ENCODE results near the gene USP22.
A peak's percentile ranks its signal among the peaks of the same experiment; 100 is the strongest.
"Not testable (repeated sequence)": the region's sequence is repeated elsewhere in the genome, so short reads cannot be mapped to it uniquely, and the experiment has no call there.

USP22 gene

GRCh38 chr17:21042458-21043295 is at the start of gene USP22:
Gene USP22 (minus strand): TSS chr17:21043011. CDS start chr17:21042835, 176 bp downstream.
- DNase-seq (ENCODE audit: insufficient read length, low spot score) (peak; percentile 96), FAIRE-seq (no peak)

- DNase-seq (ENCODE audit: insufficient read length, low spot score) (no peak), FAIRE-seq (peak; percentile 42)
Observed at GRCh38 chr17:21090902-21091618, 48.2 kb upstream of the USP22 start.

GRCh38 chr17:21089933-21090901 is 47.4 kb upstream of the USP22 start:
- peak; percentile 63 for FAIRE-seq
- no peak for DNase-seq (ENCODE audit: insufficient read length, low spot score)

GRCh38 chr17:21089145-21089544 is 46.3 kb upstream of the USP22 start:
- FAIRE-seq (peak; percentile 57), DNase-seq (ENCODE audit: insufficient read length, low spot score) (no peak)

DNA sequence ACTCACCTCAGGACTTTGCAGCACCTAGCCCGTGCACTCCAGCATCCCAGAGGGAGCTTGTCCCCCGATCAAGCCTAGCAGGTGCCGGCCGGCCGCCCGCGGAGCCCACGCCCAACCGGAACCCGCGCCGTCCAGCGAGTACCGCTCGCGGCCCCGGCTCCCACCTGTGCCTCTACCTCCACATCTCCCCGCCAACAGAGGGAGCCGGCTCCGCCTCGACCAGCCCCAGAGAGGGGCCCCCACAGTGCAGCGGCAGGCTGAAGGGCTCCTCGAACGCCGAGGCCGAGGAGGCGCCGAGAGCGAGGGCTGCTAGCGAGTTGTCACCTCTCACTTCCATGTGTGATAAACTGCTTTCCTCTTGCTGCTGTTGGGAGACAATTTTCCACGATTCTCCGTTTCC is 42.9 kb upstream of the USP22 start:
- DNase-seq (ENCODE audit: insufficient read length, low spot score): no peak
- no peak for FAIRE-seq

DNA sequence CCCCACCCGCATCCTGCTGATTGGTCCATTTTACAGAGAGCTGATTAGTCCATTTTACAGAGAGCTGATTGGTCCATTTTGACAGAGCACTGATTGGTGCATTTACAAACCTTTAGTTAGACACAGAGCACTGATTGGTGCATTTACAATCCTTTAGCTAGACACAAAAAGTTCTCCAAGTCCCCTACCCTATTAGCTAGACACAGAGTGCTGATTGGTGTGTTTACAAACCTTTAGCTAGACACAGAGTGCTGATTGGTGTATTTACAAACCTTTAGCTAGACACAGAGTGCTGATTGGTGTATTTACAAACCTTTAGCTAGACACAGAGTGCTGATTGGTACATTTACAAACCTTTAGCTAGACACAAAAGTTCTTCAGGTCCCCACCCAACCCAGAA is 42.5 kb upstream of the USP22 start:
- not testable (repeated sequence) for DNase-seq (ENCODE audit: insufficient read length, low spot score); FAIRE-seq

DNA sequence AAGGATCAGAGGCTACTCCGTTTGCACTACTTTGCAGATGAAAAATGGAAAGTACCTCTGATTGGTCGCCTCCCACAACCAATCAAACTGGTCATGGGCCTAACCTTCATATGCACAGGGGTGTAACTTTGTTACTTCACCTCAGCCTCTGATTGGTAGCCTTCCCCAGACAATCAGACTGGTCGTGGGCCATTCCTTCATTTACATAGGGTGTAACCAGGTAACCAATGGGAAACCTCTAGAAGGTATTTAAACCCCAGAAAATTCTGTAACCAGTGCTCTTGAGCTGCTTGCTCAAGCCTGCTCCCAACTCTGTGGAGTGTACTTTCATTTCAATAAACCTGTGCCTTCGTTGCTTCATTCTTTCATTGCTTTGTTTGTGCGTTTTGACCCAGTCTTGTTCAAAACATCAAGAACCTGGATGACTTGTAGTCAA is 39.2 kb upstream of the USP22 start:
- DNase-seq (ENCODE audit: insufficient read length, low spot score): no peak
- peak; percentile 77 for FAIRE-seq

GRCh38 chr17:21079196-21079595 is 36.4 kb upstream of the USP22 start:
- FAIRE-seq (no peak), DNase-seq (ENCODE audit: insufficient read length, low spot score) (no peak)

DNA sequence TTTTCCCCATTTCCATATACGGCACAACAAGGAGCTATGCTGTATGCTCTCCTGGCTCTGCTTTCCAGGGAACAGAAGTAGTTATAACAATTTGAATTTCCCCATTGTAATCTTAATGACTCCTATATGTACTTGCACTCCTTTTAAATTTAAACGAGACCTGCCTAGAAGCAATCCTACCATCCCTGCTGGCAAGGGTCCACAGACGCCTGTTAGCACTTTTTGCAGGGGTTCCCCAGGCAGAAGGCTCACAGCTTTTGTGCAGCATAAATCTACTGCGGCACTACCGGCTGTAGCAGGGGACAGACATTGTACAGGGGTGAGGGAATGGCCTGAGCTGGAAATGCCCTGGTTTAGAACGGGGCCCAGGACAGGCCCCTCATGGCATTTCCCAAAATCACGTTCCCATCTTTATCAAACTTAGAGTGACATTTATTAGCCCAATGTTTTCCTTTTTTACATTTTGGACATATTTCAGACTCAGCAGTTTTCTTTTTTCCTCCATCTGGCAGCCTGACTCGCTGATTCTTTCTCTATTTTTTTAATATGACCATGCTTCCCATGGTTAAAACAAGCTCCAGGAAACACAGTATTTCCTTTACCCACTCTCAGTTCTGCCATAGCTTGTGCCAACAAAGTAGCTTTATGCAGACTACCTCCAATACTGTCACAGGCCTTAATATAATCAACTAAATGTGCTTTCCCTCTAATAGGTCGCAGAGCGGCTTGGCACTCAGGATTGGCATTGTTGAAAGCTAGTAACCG is 35.4 kb upstream of the USP22 start:
- FAIRE-seq (no peak), DNase-seq (ENCODE audit: insufficient read length, low spot score) (no peak)

DNA sequence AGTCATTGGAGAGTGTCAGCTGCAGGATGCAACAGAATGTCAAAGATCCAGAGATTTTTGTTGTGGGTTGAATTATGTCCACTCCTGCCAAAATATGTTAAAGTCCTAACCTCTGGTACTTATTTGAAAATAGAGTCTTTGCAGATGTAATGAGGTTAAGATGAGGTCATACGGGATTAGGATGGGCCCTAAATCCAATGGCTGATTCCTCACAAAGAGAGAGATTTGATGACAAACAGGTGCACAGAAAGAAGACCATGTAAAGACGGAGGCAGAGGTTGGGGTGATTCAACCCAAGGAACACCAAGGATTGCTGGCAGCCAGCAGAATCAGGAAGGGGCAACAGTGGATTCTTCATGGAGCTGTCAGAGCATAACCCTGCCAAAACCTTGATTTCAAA is 34.5 kb upstream of the USP22 start:
- no peak for DNase-seq (ENCODE audit: insufficient read length, low spot score)
- peak; percentile 74 for FAIRE-seq

DNA sequence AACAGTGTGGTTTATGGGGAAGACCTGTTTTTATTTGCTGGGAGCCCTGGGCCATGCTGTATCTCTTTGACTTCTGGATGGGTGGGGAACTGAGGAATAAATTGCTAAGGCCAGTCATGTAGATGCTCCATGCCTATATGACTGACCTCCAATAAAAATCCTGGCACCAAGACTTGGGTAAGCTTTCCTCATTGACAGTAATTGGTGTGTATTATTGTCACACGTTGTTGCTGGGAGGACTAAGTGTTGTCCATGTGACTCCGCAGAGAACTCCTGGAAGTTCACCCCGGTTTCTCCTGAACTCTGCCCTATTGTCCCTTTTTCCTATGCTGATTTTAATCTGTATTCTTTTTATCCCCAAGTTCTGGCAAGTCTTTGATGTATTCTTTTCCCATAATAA is 33.4 kb upstream of the USP22 start:
- DNase-seq (ENCODE audit: insufficient read length, low spot score) (no peak), FAIRE-seq (peak; percentile 44)

GRCh38 chr17:21075739-21076085 is 32.9 kb upstream of the USP22 start:
- peak; percentile 31 for FAIRE-seq
- DNase-seq (ENCODE audit: insufficient read length, low spot score): no peak

- FAIRE-seq: peak; percentile 87
Observed at GRCh38 chr17:21072745-21073197, 30.0 kb upstream of the USP22 start.

GRCh38 chr17:21066394-21066793 is 23.6 kb upstream of the USP22 start:
- peak; percentile 82 for FAIRE-seq

More at GRCh38 chr17:21072745-21073197, 30.0 kb upstream of the USP22 start:
- DNase-seq (ENCODE audit: insufficient read length, low spot score): no peak

GRCh38 chr17:21061971-21062526 is 19.2 kb upstream of the USP22 start:
- DNase-seq (ENCODE audit: insufficient read length, low spot score) (no peak), FAIRE-seq (no peak)

More at GRCh38 chr17:21066394-21066793, 23.6 kb upstream of the USP22 start:
- DNase-seq (ENCODE audit: insufficient read length, low spot score): no peak

GRCh38 chr17:21061158-21061835 is 18.5 kb upstream of the USP22 start:
- DNase-seq (ENCODE audit: insufficient read length, low spot score) (no peak), FAIRE-seq (no peak)

DNA sequence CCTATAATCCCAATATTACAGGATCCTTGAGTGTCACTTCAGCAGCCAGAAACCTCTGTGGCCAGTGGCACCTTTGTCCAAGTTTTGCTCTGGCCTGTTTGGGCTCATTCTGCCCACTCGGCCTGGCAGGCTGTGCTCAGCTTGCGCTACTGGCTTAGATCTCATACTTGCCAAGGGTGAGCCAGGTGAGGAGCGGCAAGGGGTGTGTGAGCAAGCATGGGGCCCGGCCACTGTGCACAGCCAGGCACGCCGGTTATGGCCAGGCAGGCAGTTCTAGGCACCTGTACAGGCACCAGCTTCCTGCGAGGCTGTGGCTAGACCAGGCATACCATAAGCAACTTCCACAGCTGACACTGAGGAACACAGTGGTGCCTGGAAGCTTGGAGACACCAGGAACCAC is 16.9 kb upstream of the USP22 start:
- FAIRE-seq (no peak), DNase-seq (ENCODE audit: insufficient read length, low spot score) (no peak)

DNA sequence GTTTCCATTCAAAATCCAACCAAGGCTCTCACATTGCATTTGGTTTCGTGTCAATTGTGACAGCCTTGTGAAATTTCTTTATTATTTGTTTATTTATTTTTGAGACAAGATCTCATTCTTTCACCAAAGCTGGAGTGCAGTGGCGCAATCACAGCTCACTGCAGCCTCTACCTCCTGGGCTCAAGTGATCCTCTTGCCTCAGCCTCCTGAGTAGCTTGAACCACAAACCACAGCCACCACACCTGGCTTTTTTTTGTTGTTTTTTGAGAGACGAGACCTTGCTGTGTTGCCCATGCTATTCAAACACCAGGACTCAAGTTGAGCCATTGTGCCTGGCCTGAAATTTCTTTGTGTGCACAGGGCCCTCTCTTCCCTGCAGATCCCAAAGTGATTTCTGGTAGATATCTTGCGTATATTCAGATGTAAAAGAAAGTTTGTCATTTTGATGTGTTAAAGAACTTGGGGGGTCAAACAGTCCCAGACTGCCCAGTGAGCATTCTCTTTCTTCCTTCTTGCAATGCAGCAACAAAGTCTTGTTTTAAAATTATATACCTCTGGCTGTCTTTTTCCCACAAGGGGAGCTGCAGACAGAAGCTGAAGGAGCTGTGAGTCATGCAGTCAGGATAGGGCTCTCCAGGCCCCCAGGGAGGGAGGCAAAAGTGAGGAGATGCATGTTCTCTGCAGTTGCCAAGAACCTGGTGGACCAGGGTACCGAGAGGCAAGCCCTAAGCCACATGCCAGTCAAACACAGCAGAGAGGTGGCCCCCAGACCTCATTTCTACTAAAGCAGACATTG is 15.5 kb upstream of the USP22 start:
- peak; percentile 72 for DNase-seq (ENCODE audit: insufficient read length, low spot score)
- FAIRE-seq: no peak

All from HTR-8/SVneo (cell line).